Fibroblast of lung (primary cell): ENCODE results near the gene CPXM1.
"Not testable (repeated sequence)": the region's sequence is repeated elsewhere in the genome, so short reads cannot be mapped to it uniquely, and the experiment has no call there.

Source experiments
- CTCF ChIP-seq, 2 donors: IDR thresholded peaks in 1 of 2; conservative IDR thresholded peaks in 1 of 2; 1 replicate in 1 of 2; 2 replicates in 1 of 2; pipeline ENCODE4 v1.5.1; 2011 to 2012; ENCODE audit warnings: low read length in 2 of 2, control low read depth in 1 of 2, inconsistent platforms in 1 of 2, low read depth in 1 of 2, mild to moderate bottlenecking in 1 of 2
- EZH2 ChIP-seq: IDR thresholded peaks from 2 replicates; pipeline ENCODE4 v1.5.1; 2012; ENCODE audit warnings: low read length, control low read depth, mild to moderate bottlenecking; ENCODE audit errors: missing control alignments

GRCh38 chr20:2807929-2808328 is 7.5 kb upstream of the CPXM1 start:
- TF ChIP-seq EZH2; CTCF (conservative IDR thresholded peaks at IDR 0.05 in 1 of 2, IDR thresholded peaks at IDR 0.05 in 1 of 2; ENCODE audit: low read depth in 1 of 2, low read length in 2 of 2): not testable (repeated sequence)
